Stimulated activated CD4-positive, alpha-beta T cell treated with anti-CD3 and anti-CD28 coated beads, Interleukin-2, amount 100 ng/mL, for 24 hours (primary cell): ENCODE data around the gene TULP3.

Experiments used
- DNase-seq, 2 donors: peaks; one replicate each; pipeline ENCODE4 v3.0.0-alpha.2; 2020

TULP3 gene

DNA sequence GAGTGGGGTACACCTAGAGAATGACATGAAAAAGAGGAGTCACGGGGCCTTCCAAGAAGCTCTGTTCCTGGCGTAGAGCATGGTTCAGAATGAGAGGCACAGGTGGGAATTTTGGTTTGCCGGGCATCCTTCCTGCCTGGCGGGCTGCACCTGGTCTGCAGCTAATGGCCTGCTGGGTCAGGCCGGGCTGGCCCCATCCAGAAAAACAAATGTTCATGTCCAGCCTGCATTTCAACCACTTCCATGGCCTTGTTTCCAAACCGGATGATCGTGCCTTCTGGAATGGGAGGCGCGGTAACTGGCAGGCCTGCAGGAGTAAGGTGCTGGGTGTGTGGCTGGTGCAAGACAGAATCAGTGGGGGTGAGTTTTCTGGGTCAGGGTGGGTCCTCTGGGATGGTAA, 82.9 kb downstream of the TULP3 start:
- DNase-seq = no peak

DNA sequence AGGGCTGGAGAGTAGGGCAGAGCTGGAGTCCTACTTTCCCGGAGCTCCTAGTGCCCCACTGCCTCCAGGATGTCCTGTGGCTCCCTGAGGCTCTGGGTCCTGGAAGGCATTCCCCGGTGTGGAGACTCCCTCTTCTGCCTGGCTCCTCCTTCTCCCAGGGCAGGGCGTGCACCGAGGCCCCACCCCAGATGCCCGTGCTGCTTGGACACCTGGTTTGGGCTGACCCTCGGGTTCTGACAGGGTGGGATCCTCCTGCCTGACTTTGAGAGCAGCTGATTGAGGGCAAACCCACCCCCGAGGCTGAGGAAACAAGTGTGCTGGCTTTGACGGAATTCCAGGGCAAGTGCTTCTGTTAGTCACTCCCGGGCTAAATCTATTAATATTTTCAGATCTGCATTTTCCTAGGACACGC, 83.9 kb downstream of the TULP3 start:
- no peak for DNase-seq

DNA sequence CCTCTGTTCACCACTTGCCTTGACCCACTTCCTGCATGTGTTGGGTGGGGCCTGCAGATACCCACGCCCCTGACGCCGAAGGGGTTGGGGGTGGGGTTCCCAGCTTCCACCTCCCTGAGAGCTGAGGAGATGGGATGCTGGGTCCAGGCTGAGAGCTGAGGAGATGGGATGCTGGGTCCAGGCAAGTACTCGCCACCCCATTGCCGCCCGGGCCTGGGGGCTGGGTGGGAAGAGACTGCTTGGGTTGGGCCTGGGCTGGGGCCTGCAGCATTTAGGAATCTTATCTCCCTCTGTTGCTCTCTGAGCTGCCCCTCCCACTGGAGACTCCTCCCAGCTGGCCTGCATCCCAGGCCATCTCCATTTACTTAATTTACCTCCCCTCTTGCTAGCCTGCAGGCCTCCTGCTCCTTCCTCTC, 85.9 kb downstream of the TULP3 start:
- no peak for DNase-seq

DNA sequence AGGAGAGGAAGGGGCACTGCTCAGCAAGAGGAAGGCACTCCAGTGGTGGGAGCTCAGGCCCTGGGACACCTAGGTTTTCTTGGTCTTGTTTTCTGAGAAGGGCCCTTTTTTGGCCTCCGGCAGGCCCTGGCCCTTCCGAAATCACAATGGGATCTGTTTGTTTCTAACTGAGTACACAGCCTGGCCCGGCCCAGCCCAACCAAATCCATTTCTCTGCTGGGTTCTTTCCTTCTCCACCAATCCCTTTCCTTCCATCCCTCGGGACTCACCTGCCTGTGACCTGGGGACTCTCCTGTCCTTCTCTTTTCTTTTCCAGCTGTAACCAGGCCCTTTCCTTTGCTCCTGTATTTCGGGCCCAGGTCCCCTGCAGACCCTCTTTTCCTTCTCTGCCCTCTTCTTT, 87.1 kb downstream of the TULP3 start:
- DNase-seq = no peak

DNA sequence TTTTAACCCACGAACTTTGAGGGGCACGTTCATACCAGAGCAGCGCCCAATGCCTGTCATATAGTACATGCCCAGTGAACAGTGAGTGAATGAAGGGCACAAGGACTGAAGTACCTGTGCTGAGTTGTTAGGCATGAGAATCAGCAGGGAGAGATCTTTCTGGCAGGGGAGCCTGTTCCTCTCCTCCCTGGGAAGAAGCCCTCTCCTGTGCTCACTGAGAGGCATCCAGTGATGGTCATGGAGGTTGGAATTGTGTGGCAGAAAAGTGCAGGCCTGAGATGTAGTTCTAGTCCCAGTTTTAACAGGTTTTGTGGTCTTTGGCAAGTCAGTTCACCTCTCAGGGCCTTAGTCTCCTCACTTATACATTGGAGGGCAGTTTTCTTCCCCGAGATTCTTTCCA, 89.1 kb downstream of the TULP3 start:
- no peak for DNase-seq

DNA sequence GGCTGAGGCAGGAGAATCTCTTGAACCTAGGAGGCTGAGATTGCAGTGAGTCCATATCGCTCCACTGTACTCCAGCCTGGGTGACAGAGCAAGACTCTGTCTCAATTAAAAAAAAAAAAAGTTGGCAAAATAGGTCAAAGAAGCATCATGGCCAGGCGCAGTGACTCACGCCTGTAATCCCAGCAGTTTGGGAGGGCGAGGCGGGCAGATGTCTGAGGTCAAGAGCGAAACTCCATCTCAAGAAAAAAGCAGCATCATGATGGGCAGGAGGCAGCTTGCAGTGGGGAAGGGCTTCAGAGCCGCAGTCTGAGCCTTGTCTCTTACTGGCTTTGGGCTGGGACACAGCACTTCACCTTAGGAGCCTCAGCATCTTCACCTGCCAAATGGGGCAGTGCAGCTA, 89.9 kb downstream of the TULP3 start:
- no peak for DNase-seq

DNA sequence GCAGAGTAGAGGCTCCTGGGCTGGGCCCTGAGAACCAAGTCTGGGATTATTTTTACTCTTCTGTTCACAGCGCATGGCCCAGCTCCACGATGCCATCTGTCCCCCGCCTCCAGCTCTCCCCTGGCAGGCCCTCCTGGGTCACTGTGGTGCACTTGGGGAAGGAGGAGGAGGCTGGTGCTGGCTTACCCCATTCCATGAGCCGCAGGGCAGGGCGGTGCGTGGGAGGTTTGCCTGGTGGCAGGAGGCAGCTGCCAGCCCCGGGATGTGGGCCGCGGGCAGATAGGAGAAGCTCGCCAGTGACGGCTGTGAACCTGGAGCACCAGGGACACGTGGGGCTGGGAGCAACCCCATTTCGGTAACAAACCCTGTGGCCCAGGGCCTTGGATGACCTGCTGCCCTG, 91.7 kb downstream of the TULP3 start:
- DNase-seq = no peak

DNA sequence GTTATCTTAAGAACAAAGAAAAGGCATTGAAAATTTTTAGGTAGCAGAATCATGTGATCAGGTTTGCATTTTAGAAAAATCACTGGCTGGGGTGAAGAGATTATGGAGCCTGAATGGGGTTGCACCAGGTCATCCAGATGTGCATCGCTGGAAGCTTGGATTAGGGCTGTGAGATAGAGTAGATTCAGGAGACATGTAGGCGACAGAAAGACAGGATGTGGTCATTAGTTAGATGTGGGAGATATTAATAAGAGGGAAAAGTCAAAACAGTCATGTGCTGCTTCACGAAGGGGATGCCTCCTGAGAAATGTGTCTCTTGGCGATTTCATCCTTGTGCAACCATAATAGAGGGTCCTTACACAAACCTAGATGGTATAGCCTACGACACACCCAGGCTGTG, 93.6 kb downstream of the TULP3 start:
- DNase-seq = no peak

DNA sequence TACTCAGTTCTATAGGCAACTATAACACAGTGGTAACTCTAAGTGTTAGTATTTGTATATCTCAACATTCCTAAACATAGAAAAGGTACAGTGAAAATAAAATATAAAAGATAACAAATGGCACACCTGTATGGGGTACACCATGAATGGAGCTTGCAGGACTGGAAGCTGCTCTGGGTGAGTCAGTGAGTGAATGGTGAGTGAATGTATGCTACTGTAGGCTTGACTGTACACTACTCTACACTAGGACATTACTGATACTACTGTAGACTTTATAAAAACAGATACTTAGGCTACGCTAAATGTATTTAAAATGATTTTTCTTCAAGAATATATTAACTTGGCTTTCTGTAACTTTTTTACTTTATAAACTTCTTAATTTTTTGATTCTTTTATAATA, 94.0 kb downstream of the TULP3 start:
- no peak for DNase-seq

DNA sequence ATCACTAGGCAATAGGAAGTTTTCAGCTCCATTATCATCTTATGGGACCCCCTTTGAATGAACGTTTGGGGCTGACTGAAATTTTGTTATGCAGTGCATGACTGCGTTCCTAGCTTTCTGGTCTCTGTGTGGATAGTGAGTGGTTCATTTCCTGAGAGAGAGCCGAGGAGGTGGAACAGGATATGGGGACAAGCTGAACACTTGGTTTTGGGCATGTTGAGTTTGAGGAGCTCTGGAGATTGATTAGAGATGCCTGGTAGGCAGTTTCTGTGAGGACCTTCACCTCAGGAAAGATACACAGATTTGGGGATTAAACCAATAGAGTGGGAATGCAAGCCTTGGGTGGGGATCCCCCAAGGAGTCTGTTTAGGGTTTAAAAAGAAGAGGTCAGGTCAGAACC, 96.2 kb downstream of the TULP3 start:
- no peak for DNase-seq

DNA sequence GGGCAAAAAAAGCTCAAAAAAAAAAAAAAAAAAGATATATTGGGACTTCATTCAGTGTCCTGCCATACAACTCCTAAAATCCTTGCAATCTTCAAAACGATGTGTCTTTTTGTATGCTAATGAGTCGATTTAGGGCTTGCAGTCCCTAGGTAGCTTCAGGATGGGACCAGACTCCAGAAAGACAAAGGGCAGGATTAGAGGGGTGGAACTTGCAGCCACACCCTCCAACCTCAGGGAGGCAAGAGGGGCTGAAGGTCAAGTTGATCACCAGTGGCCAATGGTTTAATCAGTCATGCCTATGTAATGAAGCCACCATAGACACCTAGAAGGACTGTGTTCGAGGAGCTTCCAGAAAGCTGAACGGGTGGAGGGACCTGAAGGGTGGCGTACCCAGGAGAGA, 97.8 kb downstream of the TULP3 start:
- no peak for DNase-seq
